ENCODE measurements around the gene TRAK2.

Gene TRAK2

GRCh38 chr2:201360256-201360655, 91.0 kb downstream of the TRAK2 start:
- DNase-seq = no peak

- no peak for DNase-seq
Observed at GRCh38 chr2:201358684-201359083, 92.6 kb downstream of the TRAK2 start.

- no peak for DNase-seq
Observed at GRCh38 chr2:201357221-201357620, 94.0 kb downstream of the TRAK2 start, which contains the start of gene FLACC1. Gene FLACC1 (minus strand): TSS chr2:201357345. CDS start chr2:201351404, 5,941 bp downstream.

- no peak for DNase-seq
Observed at GRCh38 chr2:201353116-201353515, 98.1 kb downstream of the TRAK2 start.

GRCh38 chr2:201350879-201351278, 100.4 kb downstream of the TRAK2 start:
- DNase-seq = no peak

- DNase-seq = no peak
Observed at GRCh38 chr2:201349601-201350000, 101.7 kb downstream of the TRAK2 start.

GRCh38 chr2:201348758-201349157, 102.5 kb downstream of the TRAK2 start:
- DNase-seq = no peak

- DNase-seq = no peak
Observed at GRCh38 chr2:201347138-201347537, 104.1 kb downstream of the TRAK2 start.

- no peak for DNase-seq
Observed at GRCh38 chr2:201345625-201346213, 105.5 kb downstream of the TRAK2 start.

GRCh38 chr2:201344663-201345366, 106.4 kb downstream of the TRAK2 start:
- DNase-seq = no peak

GRCh38 chr2:201343559-201343958, 107.7 kb downstream of the TRAK2 start:
- no peak for DNase-seq

GRCh38 chr2:201342923-201343322, 108.3 kb downstream of the TRAK2 start:
- no peak for DNase-seq

- DNase-seq = no peak
Observed at GRCh38 chr2:201329409-201329808, 121.8 kb downstream of the TRAK2 start.

GRCh38 chr2:201327678-201328077, 123.6 kb downstream of the TRAK2 start:
- DNase-seq = no peak
